ENCODE data around the gene VDR.
A peak's percentile ranks its signal among the peaks of the same experiment; 100 is the strongest.

VDR gene

GRCh38 chr12:47894068-47894467 lies 10.7 kb downstream of the VDR start:
- peak; percentile 24 for DNase-seq (ENCODE audit: low read depth, low spot score)

DNA sequence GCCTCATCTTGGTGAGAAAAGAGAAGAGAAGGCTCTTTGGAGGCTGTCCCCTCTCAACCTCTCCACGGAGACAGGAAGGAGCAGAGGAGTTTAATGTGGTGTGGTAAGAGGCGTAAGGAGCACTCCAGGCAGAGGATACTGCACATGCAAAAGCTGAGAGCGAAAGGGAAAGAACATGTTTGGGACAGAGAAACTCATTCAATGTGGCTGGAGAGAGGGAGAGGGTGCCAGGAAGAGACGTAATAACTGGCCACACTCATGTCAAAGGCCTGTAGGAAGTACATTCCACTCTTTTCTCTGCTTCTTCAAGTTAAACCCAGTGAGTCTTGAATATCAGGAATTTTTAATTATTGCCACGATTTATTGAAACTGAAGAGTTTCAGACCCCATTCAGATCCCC lies 12.0 kb downstream of the VDR start:
- DNase-seq (ENCODE audit: low read depth, low spot score) = no peak

DNA sequence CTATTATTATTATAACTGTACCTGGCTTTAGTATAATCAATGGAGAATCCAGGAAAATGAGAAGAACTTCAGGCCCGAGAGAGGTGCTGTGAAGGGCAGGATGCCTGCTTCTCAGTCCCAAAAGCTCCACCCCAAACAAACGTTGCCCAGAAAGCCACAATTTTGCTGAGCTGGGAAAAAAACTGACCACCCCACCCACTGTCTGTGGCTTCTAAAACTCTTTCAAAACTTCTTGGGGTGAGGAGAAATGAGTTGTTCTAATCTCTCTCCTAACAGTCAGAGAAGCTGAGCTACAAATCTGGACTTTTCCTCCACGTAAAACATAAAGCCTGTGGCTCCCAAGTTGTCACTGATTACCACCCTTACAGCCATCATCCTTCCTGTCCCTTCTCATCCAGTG lies 13.4 kb downstream of the VDR start:
- DNase-seq (ENCODE audit: low read depth, low spot score) = no peak

- no peak for DNase-seq (ENCODE audit: low read depth, low spot score)
Measured at GRCh38 chr12:47889040-47889439, 15.8 kb downstream of the VDR start.

- no peak for DNase-seq (ENCODE audit: low read depth, low spot score)
Measured at GRCh38 chr12:47888153-47888819, 16.5 kb downstream of the VDR start.

- no peak for DNase-seq (ENCODE audit: low read depth, low spot score)
Measured at GRCh38 chr12:47887529-47887928, 17.3 kb downstream of the VDR start.

- DNase-seq (ENCODE audit: low read depth, low spot score) = no peak
Measured at GRCh38 chr12:47886510-47887240, 18.1 kb downstream of the VDR start.

GRCh38 chr12:47885566-47885965 lies 19.2 kb downstream of the VDR start:
- DNase-seq (ENCODE audit: low read depth, low spot score) = no peak

DNA sequence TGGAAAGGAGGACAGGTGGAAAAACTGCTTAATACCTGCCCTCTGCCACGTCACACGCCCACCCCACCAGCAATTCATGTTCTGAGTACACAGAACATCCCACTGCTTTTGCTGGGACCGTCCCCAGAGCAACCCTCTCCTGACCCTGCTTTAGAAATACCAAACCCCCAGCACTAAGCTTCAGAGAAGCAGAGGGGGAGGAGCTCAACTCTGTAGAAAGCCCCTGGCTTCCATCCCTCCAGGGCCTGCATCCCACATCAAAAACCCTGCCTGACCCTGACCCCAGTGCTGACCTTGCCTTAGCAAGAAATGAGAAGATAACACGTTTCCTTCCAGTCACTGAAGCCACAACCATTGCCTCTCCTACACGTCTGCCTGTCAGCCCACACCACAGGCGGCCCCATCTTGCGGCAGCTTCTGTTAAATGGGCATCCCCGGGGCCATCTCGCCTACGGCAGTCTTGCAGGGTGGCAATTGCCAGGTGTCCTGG lies 19.7 kb downstream of the VDR start:
- peak; percentile 37 for DNase-seq (ENCODE audit: low read depth, low spot score)

GRCh38 chr12:47884501-47884900 lies 20.3 kb downstream of the VDR start:
- DNase-seq (ENCODE audit: low read depth, low spot score) = no peak

DNA sequence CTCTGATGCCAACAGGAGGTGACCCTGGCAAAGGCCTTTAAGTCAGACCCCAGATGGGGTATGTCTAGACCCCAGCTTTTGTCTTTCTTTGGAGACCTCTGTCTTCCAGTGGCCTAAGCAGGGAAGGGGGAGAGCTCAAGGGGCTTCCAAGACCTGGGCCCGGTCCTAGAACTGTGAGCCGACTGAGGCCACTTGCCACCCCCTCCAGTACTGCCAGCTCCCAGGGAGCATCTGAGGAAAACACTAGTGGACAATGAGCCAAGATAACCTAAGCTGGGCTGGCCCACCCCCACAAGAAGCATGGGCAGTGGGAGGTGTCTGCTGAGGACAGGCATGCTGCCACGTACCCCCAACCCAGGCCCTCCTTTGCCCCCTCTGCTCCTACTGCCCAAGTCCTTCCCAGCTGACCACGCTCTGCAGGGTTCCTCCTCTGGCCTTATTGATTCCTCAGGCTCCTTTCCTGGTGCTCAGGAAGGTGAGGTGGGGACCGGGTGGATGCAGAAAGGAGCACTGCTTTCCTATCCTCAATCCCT lies 21.1 kb downstream of the VDR start:
- DNase-seq (ENCODE audit: low read depth, low spot score) = no peak

DNA sequence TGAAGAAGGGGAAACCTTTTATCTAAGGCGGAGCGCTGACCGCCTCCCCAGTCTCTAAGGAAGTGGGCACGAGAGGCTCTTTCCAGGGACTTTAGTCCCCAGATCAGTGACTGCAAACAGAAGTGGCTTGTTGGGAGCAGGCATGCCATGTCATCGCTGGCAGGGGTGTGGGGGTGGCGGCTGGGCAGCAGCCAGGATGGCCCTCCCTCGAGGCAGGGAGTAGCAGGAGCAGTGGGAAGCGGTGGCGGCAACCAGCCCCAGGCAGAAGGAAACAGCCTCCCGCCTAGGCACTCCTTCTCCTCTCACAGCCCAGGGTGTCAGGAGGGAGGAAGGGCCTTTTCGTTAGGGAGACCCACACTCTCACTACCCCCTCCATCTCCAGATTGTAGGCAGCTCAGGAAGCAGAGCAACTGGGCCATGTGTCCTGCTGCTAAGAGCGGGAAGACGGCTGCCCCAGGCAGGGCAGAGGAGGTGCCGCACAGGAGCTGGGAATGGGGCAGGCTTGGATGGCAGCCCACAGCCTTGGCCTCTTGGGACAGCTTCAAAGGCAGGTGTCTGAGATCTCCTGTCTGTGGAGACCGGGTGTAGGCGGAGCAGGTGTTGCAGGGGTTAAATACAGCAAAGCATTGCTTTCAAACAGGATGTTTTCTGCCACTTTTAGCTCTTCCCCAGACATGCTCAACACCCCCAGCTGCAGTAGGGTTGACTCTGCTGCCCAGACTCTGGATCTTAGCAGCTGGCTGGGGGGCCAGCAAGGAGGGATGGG lies 21.8 kb downstream of the VDR start:
- DNase-seq (ENCODE audit: low read depth, low spot score) = no peak

GRCh38 chr12:47881826-47882427 lies 22.9 kb downstream of the VDR start:
- DNase-seq (ENCODE audit: low read depth, low spot score) = no peak

- DNase-seq (ENCODE audit: low read depth, low spot score) = no peak
Measured at GRCh38 chr12:47881051-47881450, 23.7 kb downstream of the VDR start.

- no peak for DNase-seq (ENCODE audit: low read depth, low spot score)
Measured at GRCh38 chr12:47878918-47879481, 25.8 kb downstream of the VDR start.

- DNase-seq (ENCODE audit: low read depth, low spot score) = no peak
Measured at GRCh38 chr12:47878293-47878917, 26.4 kb downstream of the VDR start.

DNA sequence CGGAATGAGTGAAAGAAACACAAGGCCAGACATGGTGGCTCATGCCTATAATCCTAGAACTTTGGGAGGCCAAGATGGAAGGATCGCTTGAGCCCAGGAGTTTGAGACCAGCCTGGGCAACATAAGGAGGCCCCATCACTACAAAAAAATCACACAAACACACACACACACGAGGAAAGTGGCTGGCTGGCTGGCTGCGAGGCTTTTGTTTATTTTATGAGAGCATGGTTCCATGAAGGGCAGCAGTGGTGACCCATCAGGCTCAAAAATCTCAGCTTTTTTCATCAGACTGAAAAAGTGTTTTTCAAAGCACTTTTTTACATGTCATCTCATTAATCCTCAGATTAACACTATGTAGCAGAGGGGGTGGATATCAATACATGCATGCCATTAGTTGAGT lies 27.7 kb downstream of the VDR start:
- no peak for DNase-seq (ENCODE audit: low read depth, low spot score)

- no peak for DNase-seq (ENCODE audit: low read depth, low spot score)
Measured at GRCh38 chr12:47876440-47876960, 28.3 kb downstream of the VDR start.

GRCh38 chr12:47875746-47876439 lies 28.9 kb downstream of the VDR start:
- DNase-seq (ENCODE audit: low read depth, low spot score) = no peak

DNA sequence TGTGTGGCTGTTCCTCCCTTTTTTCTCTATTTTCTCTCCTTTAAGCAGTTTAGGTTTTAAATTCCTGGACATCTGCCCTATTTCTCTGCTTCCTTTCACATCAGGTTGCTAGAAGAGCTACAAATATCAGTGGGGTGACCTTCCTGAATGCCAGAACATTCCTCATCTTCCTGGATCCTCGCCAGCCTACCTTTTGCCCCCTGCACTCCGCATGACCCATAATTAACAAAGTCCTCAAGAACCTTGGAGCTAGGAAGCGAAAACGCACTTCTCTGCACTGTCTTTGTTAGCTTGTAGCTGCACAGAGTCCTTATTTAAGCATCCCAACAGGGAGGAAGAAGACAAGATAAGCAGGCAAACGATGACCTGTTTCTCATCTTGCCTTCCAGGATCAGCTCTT lies 30.5 kb downstream of the VDR start:
- DNase-seq (ENCODE audit: low read depth, low spot score) = no peak

All from ELF-1 (cell line).